ENCODE measurements around the gene ELOVL6. TPM values are rescaled to one million over a fixed set of nuclear protein-coding genes. Genes with fewer than 3 reads are reported as not detected.

Gene ELOVL6
- total RNA-seq, 2 donors from 2014 or later: 15.8 to 21.3 TPM

DNA sequence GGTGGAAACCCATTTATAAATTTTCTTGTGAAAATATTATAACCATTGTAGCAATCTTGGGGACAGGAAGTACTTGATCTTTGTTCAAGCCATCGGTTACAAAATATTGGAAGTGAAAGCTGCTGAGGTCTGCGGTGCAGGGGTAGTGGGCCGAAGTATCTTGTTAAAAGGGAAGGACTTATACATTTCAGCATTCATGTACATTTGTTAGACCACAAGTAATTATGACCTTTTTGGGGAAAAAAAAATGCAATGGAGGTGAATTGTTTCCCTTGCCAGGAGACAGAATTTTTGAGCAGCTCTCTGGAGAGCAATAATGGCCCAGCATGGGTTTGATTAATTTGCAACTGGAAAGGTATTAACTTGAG, 164.4 kb downstream of the ELOVL6 start:
- H3K4me3 Mint-ChIP-seq: no peak overlapping the region
- DNase-seq (no peak), ATAC-seq (replicated peaks in 1 of 2) (no peak)

DNA sequence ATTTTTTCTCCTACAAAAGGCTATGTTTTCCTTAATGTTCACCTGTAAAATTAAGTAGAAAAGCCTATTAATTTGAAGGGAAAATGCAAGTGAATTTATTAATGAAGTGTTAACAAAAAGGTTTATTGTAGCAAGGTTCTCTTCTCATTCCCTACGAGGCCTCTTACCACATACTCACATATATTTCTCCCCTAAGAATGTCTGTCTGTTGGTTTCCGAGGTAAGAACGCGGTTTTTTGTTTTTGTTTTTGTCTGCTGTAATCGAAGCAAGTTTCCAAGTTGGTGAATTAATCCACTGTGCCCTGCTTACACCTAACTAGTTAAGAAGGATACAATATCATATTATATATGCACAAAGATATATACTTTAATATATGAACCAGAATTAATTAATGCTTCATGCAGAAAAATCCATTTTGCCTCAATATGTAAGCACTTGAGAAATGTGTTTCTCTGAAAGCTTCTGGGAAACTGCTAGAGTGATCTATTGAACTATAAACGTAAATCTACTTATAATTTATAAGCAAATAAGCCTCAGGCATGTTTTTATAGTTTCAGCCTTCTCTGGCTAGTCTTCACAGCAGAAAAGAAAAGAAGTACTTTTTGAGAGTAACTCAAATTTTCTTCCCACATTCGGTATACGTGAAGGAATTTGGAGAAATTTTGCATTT, 164.9 kb downstream of the ELOVL6 start:
- no peak for DNase-seq
- Mint-ChIP-seq H3K27me3 (ENCODE audit: low read depth) (peaks cover 61% of the 10 kb centered on the region), H3K9me3 (peaks cover 3 to 9% of the 10 kb centered on the region in 2 donors), H3K36me3 (ENCODE audit: insufficient read depth in 2 of 2) (peaks cover 3 to 6% of the 10 kb centered on the region in 2 donors), H3K27ac (no peak overlapping the region), H3K4me1 (ENCODE audit: low read depth) (peaks cover 6% of the 10 kb centered on the region), H3K4me3 (no peak overlapping the region)
- no peak for ATAC-seq (replicated peaks in 1 of 2)

More for the DNA sequence above, 164.4 kb downstream of the ELOVL6 start:
- H3K27ac Mint-ChIP-seq: no peak overlapping the region
- peaks cover 3 to 9% of the 10 kb centered on the region in 2 donors for H3K9me3 Mint-ChIP-seq
- peaks cover 60% of the 10 kb centered on the region for H3K27me3 Mint-ChIP-seq (ENCODE audit: low read depth)
- peaks cover 6% of the 10 kb centered on the region for H3K4me1 Mint-ChIP-seq (ENCODE audit: low read depth)
- peaks cover 3 to 6% of the 10 kb centered on the region in 2 donors for H3K36me3 Mint-ChIP-seq (ENCODE audit: insufficient read depth in 2 of 2)

GRCh38 chr4:110032603-110033002, 165.8 kb downstream of the ELOVL6 start:
- DNase-seq: no peak
- no peak overlapping the region for H3K4me3 Mint-ChIP-seq

DNA sequence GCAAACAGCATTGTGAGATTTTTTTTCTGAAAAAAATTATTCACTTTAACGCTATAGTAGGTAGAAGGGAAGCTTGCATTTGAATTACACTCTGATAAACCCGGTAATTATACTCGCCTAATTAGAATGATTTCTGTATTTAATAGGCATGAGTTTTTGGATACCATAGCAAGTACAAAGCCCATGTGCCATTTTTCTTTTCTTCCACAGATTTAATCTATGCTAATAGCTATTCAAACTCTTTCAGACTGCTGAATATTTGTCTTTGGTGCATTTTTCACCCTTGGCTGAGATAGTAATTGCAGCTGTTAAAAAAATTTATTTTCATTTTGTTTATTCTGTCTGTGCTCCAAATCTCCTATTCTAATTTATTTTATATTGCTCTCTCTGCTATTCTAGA, 172.7 kb downstream of the ELOVL6 start:
- Mint-ChIP-seq H3K9me3 (peaks cover 2 to 4% of the 10 kb centered on the region in 2 donors), H3K27me3 (ENCODE audit: low read depth) (peaks cover 12% of the 10 kb centered on the region), H3K4me3 (no peak overlapping the region), H3K4me1 (ENCODE audit: low read depth) (peaks cover 5% of the 10 kb centered on the region), H3K36me3 (ENCODE audit: insufficient read depth in 2 of 2) (peaks cover 0 to 1% of the 10 kb centered on the region in 2 donors), H3K27ac (no peak overlapping the region)
- ATAC-seq (replicated peaks in 1 of 2): no peak
- DNase-seq: no peak

More at GRCh38 chr4:110032603-110033002, 165.8 kb downstream of the ELOVL6 start:
- H3K9me3 Mint-ChIP-seq: peaks cover 3 to 9% of the 10 kb centered on the region in 2 donors
- peaks cover 3 to 6% of the 10 kb centered on the region in 2 donors for H3K36me3 Mint-ChIP-seq (ENCODE audit: insufficient read depth in 2 of 2)
- no peak for ATAC-seq (replicated peaks in 1 of 2)
- no peak overlapping the region for H3K27ac Mint-ChIP-seq
- peaks cover 6% of the 10 kb centered on the region for H3K4me1 Mint-ChIP-seq (ENCODE audit: low read depth)
- peaks cover 61% of the 10 kb centered on the region for H3K27me3 Mint-ChIP-seq (ENCODE audit: low read depth)

- DNase-seq: no peak
- no peak overlapping the region for H3K27ac Mint-ChIP-seq
- no peaks in the 10 kb centered on the region for H3K36me3 Mint-ChIP-seq (ENCODE audit: insufficient read depth in 2 of 2)
- ATAC-seq (replicated peaks in 1 of 2): no peak
- peaks cover 12% of the 10 kb centered on the region for H3K27me3 Mint-ChIP-seq (ENCODE audit: low read depth)
- peaks cover 0 to 2% of the 10 kb centered on the region in 2 donors for H3K9me3 Mint-ChIP-seq
- H3K4me3 Mint-ChIP-seq: no peak overlapping the region
- H3K4me1 Mint-ChIP-seq (ENCODE audit: low read depth): peaks cover 11% of the 10 kb centered on the region
These were observed 173.4 kb downstream of the ELOVL6 start for GRCh38 chr4:110025056-110025455.

- peaks cover 0 to 2% of the 10 kb centered on the region in 2 donors for H3K9me3 Mint-ChIP-seq
- no peak for DNase-seq
- no peaks in the 10 kb centered on the region for H3K27me3 Mint-ChIP-seq (ENCODE audit: low read depth)
- H3K27ac Mint-ChIP-seq: no peak overlapping the region
- no peaks in the 10 kb centered on the region for H3K36me3 Mint-ChIP-seq (ENCODE audit: insufficient read depth in 2 of 2)
- peaks cover 12% of the 10 kb centered on the region for H3K4me1 Mint-ChIP-seq (ENCODE audit: low read depth)
- H3K4me3 Mint-ChIP-seq: no peak overlapping the region
- ATAC-seq (replicated peaks in 1 of 2): no peak
These were observed 176.0 kb downstream of the ELOVL6 start for GRCh38 chr4:110022457-110022856.

DNA sequence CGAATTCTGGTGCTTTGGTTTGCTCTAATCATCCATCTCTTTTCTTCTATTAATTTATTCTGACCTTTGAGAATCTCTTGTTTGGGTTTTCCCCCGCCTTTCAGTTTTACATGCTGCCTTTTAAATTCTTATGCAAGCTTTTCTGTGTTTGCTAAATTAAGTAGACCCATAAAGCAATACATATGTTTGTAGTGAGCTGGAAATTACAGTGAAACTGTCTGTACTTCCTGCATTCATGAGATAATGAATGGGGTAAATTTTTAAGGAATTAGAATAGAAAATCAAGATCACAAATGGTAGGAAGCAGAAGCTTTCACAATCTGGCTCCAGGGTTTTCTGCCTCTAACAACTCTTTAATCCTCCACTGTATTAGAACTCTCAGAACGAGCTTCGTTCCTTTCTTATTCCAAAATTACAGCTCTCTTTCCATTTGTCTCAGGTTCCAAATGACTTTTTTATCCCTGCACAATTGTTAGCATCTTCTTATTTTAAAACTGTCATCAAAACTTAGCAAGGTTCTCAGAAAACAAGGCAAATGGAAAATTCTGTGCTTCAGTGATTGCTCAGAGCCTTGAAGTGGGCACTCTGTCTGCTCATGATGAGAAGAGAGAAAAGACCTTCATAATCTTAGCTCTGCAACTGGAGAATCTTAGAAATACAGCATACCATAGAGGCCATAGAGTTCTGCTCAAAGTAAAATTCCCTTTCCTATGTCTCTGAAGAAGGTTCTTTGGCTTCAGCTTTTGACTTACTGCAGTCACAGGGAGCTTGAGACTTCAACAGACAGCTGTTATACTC, 177.6 kb downstream of the ELOVL6 start:
- peaks cover 12% of the 10 kb centered on the region for H3K4me1 Mint-ChIP-seq (ENCODE audit: low read depth)
- ATAC-seq (replicated peaks in 1 of 2) (no peak), DNase-seq (no peak)
- H3K36me3 Mint-ChIP-seq (ENCODE audit: insufficient read depth in 2 of 2): no peaks in the 10 kb centered on the region
- no peak overlapping the region for H3K27ac Mint-ChIP-seq
- H3K27me3 Mint-ChIP-seq (ENCODE audit: low read depth): no peaks in the 10 kb centered on the region
- H3K9me3 Mint-ChIP-seq: peaks cover 0 to 2% of the 10 kb centered on the region in 2 donors
- no peak overlapping the region for H3K4me3 Mint-ChIP-seq

GRCh38 chr4:110020139-110020538, 178.3 kb downstream of the ELOVL6 start:
- no peaks in the 10 kb centered on the region for H3K36me3 Mint-ChIP-seq (ENCODE audit: insufficient read depth in 2 of 2)
- peaks cover 12% of the 10 kb centered on the region for H3K4me1 Mint-ChIP-seq (ENCODE audit: low read depth)
- peaks cover 0 to 2% of the 10 kb centered on the region in 2 donors for H3K9me3 Mint-ChIP-seq
- no peaks in the 10 kb centered on the region for H3K27me3 Mint-ChIP-seq (ENCODE audit: low read depth)
- no peak overlapping the region for H3K27ac Mint-ChIP-seq
- ATAC-seq (replicated peaks in 1 of 2) (no peak), DNase-seq (no peak)
- H3K4me3 Mint-ChIP-seq: no peak overlapping the region

GRCh38 chr4:110019153-110019552, 179.3 kb downstream of the ELOVL6 start:
- H3K27ac Mint-ChIP-seq: no peak overlapping the region
- H3K4me3 Mint-ChIP-seq: no peak overlapping the region
- DNase-seq (no peak), ATAC-seq (replicated peaks in 1 of 2) (no peak)
- H3K36me3 Mint-ChIP-seq (ENCODE audit: insufficient read depth in 2 of 2): no peaks in the 10 kb centered on the region
- H3K27me3 Mint-ChIP-seq (ENCODE audit: low read depth): no peaks in the 10 kb centered on the region
- H3K9me3 Mint-ChIP-seq: peaks cover 0 to 2% of the 10 kb centered on the region in 2 donors
- peaks cover 12% of the 10 kb centered on the region for H3K4me1 Mint-ChIP-seq (ENCODE audit: low read depth)

- DNase-seq: no peak
- Mint-ChIP-seq H3K36me3 (ENCODE audit: insufficient read depth in 2 of 2) (no peaks in the 10 kb centered on the region), H3K4me3 (no peak overlapping the region), H3K27me3 (ENCODE audit: low read depth) (no peaks in the 10 kb centered on the region), H3K27ac (no peak overlapping the region), H3K4me1 (ENCODE audit: low read depth) (no peaks in the 10 kb centered on the region), H3K9me3 (no peaks in the 10 kb centered on the region)
- ATAC-seq (replicated peaks in 1 of 2): no peak
These were observed 184.2 kb downstream of the ELOVL6 start for GRCh38 chr4:110014233-110014632.

DNA sequence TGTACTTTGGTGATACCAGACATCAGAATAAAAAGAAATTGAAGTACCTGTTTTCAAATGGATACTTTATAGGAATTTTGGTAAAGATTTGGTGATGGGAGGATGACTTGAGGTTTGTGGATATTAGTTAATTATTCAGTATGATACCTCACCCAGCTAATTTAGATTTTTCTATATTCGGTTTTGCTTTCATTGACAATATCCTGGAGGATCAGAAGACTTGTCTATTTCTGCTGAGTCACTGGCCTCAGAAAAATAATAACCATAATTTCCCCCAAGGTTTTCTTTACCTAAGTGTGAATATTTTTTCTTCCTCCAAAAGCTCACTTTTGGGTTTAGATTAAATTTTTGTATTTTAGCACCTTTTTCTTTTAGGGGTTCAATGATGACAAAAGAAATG, 185.5 kb downstream of the ELOVL6 start:
- no peak overlapping the region for H3K4me3 Mint-ChIP-seq
- no peak overlapping the region for H3K27ac Mint-ChIP-seq
- H3K4me1 Mint-ChIP-seq (ENCODE audit: low read depth): no peaks in the 10 kb centered on the region
- DNase-seq (no peak), ATAC-seq (replicated peaks in 1 of 2) (no peak)
- no peaks in the 10 kb centered on the region for H3K27me3 Mint-ChIP-seq (ENCODE audit: low read depth)
- H3K9me3 Mint-ChIP-seq: no peaks in the 10 kb centered on the region
- no peaks in the 10 kb centered on the region for H3K36me3 Mint-ChIP-seq (ENCODE audit: insufficient read depth in 2 of 2)

DNA sequence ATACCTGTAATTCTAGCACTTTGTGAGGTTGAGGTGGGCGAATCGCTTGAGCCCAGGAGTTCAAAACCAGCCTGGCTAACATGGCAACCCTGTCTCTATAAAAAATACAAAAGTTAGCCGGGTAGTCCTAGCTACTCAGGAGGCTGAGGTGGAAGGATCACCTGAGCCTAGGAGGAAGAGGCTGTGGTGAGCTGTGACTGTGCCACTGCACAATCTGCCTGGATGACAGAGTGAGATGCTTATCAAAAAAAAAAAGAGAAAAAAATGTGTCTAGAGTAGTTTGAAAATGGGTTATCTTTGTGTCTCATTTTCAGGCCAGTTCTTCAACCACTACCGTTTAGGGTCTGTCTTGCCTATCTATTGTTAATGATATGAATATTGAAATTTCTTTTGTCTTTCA, 187.6 kb downstream of the ELOVL6 start:
- no peak overlapping the region for H3K4me3 Mint-ChIP-seq
- peaks cover 5% of the 10 kb centered on the region for H3K4me1 Mint-ChIP-seq (ENCODE audit: low read depth)
- DNase-seq: no peak
- ATAC-seq (replicated peaks in 1 of 2): no peak
- H3K36me3 Mint-ChIP-seq (ENCODE audit: insufficient read depth in 2 of 2): no peaks in the 10 kb centered on the region
- H3K27ac Mint-ChIP-seq: no peak overlapping the region
- no peaks in the 10 kb centered on the region for H3K9me3 Mint-ChIP-seq
- H3K27me3 Mint-ChIP-seq (ENCODE audit: low read depth): no peaks in the 10 kb centered on the region

- H3K27ac Mint-ChIP-seq: no peak overlapping the region
- H3K36me3 Mint-ChIP-seq (ENCODE audit: insufficient read depth in 2 of 2): no peaks in the 10 kb centered on the region
- DNase-seq: no peak
- H3K9me3 Mint-ChIP-seq: no peaks in the 10 kb centered on the region
- H3K27me3 Mint-ChIP-seq (ENCODE audit: low read depth): no peaks in the 10 kb centered on the region
- peaks cover 10% of the 10 kb centered on the region for H3K4me1 Mint-ChIP-seq (ENCODE audit: low read depth)
- no peak for ATAC-seq (replicated peaks in 1 of 2)
- no peak overlapping the region for H3K4me3 Mint-ChIP-seq
These were observed 188.9 kb downstream of the ELOVL6 start for GRCh38 chr4:110009550-110009949.

Measured in activated T-cell treated with anti-CD3 and anti-CD28 coated beads, Interleukin-2, amount 50 U/mL, for 72 hours (primary cell).